Upper lobe of left lung (tissue), 4 donors: Measurements from ENCODE around the gene GAS2.

Experiments
- EP300 ChIP-seq, 4 donors: sonication (generic); formaldehyde crosslinking; IDR thresholded peaks; one replicate each; pipeline ENCODE4 v1.5.1; 2017; ENCODE audit warnings: antibody characterized with exemption in 4 of 4, control low read depth in 2 of 4
- POLR2A ChIP-seq, 4 donors: fragments of 450-650 bp; IDR thresholded peaks; one replicate each; pipeline ENCODE4 v1.5.1; 2016 to 2017; ENCODE audit warnings: antibody characterized with exemption in 4 of 4, mild to moderate bottlenecking in 2 of 4
- POLR2AphosphoS5 ChIP-seq, 2 donors: sonication (generic); formaldehyde crosslinking; IDR thresholded peaks; one replicate each; pipeline ENCODE4 v1.5.1; 2017; ENCODE audit warnings: antibody characterized with exemption in 2 of 2
- TF ChIP-seq, protein P1 (sequence below), 6 experiments: fragments of 450-650 bp in 4 of 6; fragments of 200-600 bp in 2 of 6; sonication (generic) in 2 of 6; IDR thresholded peaks; one replicate each; pipeline ENCODE4 v1.5.1; 2016 to 2019; ENCODE audit warnings: antibody characterized with exemption in 6 of 6

DNA sequence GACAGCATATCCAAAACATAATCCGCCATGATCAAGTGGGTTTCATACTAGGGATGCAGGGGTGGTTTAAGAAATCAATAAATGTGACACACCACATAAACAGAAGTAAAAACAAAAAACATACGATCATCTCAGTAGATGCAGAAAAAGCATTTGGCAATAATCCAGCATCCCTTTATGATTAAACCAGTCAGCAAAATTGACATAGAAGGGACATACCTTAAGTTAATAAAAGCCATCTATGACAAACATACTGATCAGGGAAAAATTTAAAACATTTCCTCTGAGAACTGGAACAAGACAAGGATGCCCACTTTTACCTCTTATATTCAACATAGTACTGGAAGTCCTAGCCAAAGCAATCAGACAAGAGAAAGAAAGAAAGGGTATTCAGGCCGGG is 49.6 kb downstream of the GAS2 start:
- TF ChIP-seq, protein P1, sequence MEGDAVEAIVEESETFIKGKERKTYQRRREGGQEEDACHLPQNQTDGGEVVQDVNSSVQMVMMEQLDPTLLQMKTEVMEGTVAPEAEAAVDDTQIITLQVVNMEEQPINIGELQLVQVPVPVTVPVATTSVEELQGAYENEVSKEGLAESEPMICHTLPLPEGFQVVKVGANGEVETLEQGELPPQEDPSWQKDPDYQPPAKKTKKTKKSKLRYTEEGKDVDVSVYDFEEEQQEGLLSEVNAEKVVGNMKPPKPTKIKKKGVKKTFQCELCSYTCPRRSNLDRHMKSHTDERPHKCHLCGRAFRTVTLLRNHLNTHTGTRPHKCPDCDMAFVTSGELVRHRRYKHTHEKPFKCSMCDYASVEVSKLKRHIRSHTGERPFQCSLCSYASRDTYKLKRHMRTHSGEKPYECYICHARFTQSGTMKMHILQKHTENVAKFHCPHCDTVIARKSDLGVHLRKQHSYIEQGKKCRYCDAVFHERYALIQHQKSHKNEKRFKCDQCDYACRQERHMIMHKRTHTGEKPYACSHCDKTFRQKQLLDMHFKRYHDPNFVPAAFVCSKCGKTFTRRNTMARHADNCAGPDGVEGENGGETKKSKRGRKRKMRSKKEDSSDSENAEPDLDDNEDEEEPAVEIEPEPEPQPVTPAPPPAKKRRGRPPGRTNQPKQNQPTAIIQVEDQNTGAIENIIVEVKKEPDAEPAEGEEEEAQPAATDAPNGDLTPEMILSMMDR (IDR thresholded peaks at IDR 0.05): no peak
- TF ChIP-seq POLR2A (IDR thresholded peaks at IDR 0.05) (no peak), POLR2AphosphoS5 (IDR thresholded peaks at IDR 0.05) (no peak), EP300 (IDR thresholded peaks at IDR 0.05) (no peak)
